ENCODE data around the gene DOC2B. TPM values are rescaled to one million over a fixed set of nuclear protein-coding genes. Genes with fewer than 3 reads are reported as not detected.
"Not testable (repeated sequence)": the region's sequence is repeated elsewhere in the genome, so short reads cannot be mapped to it uniquely, and the experiment has no call there.

The DOC2B gene
- total RNA-seq, 1 donor from 2014 or later = 0.34 TPM

DNA sequence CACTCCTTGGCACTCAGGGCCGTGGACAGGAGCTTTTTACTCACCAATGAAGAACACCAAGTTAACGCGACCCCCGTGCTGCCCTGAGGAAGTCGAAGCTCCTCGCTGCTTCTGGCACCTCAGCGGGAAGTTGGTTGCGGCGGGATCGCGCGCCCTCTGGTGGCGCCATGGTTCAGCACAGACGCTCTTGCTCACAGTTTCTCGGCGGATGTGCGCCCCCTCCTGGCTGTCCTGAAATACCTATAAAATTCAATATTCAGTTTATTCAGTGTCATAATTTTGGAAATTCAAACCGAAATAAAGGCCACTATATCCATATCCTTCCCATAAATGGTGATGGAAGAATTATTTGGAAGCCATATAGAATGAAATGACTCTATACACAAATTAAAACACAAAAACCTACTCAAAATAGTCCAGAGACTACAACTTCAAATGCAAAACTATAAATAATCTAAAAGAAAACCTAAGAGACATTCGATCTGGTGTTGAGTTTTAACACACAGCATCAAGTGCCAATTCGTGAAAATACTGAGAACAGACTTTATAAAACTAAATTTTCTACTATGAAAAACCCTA, 63.0 kb downstream of the DOC2B start:
- H3K27ac Mint-ChIP-seq; H3K36me3 Mint-ChIP-seq; H3K4me3 Mint-ChIP-seq; H3K27me3 ChIP-seq; H3K27ac ChIP-seq; H4K20me1 ChIP-seq (ENCODE audit: low read depth); H3K4me1 ChIP-seq; H3K4me1 Mint-ChIP-seq; H3K9me3 Mint-ChIP-seq; H2AFZ ChIP-seq (replicated peaks); H3K9ac ChIP-seq; H3K27me3 Mint-ChIP-seq (ENCODE audit: insufficient read depth, low read depth); H3K36me3 ChIP-seq; H3K9me3 ChIP-seq (ENCODE audit: low read depth); H3K79me2 ChIP-seq (ENCODE audit: low read depth); H3K4me3 ChIP-seq; H3F3A ChIP-seq (ENCODE audit: low read depth); H3K4me2 ChIP-seq: not testable (repeated sequence)
- peak; percentile 43 for DNase-seq (ENCODE audit: low spot score)
- peak; percentile 39 for TF ChIP-seq CTCF (IDR thresholded peaks at IDR 0.05)

DNA sequence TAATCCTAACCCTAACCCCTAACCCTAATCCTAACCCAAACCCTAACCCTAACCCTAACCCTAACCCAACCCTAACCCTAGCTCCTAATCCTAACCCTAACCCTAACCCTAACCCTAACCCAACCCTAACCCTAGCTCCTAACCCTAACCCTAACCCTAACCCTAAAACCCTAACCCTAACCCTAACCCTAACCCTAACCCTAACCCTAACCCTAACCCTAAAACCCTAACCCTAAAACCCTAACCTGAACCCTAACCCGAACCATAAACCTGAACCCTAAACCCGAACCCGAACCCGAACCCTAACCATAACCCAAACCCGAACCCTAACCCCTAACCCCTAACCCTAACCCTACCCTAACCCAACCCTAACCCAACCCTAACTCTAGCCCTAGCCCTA, 68.3 kb downstream of the DOC2B start:
- H3K9me3 Mint-ChIP-seq; H2AFZ ChIP-seq (replicated peaks); H3K4me3 ChIP-seq; H3K4me3 Mint-ChIP-seq; H3K9me3 ChIP-seq (ENCODE audit: low read depth); H4K20me1 ChIP-seq (ENCODE audit: low read depth); H3F3A ChIP-seq (ENCODE audit: low read depth); H3K4me2 ChIP-seq; H3K27ac Mint-ChIP-seq; H3K36me3 Mint-ChIP-seq; H3K4me1 ChIP-seq; H3K36me3 ChIP-seq; H3K4me1 Mint-ChIP-seq; H3K27ac ChIP-seq; H3K27me3 ChIP-seq; H3K79me2 ChIP-seq (ENCODE audit: low read depth); H3K27me3 Mint-ChIP-seq (ENCODE audit: insufficient read depth, low read depth); H3K9ac ChIP-seq: not testable (repeated sequence)
- DNase-seq (ENCODE audit: low spot score) = peak; percentile 1

Other genes starting within 250 kb of the DOC2B start
- gene SCGB1C2, start 44.1 kb downstream of the DOC2B start, total RNA-seq (ENCODE audit: low replicate concordance) = not detected in 2 replicates
- gene RPH3AL, start 171.2 kb upstream of the DOC2B start, total RNA-seq (ENCODE audit: low replicate concordance) = 7.5 TPM in 2 replicates

Measured in neural progenitor cell (in vitro differentiated cells).